Measurements from ENCODE around the gene PITRM1. TPM values are rescaled to one million over a fixed set of nuclear protein-coding genes. Genes with fewer than 3 reads are reported as not detected.

PITRM1 gene
- total RNA-seq, 5 donors from 2014 or later (not counting 1 experiment from before 2014, with no cell fraction given), result 73.9 to 89.5 (median 81.0) TPM

GRCh38 chr10:3146289-3146688, 26.3 kb downstream of the PITRM1 start:
- Histone ChIP-seq H3K27me3 (replicated peaks in 1 of 2; ENCODE audit: control insufficient read depth in 2 of 2, extremely low read depth in 1 of 2, insufficient read depth in 2 of 2, low read length in 1 of 2) (no peaks in the 10 kb centered on the region), H3K9me3 (no peaks in the 10 kb centered on the region), H3K4me1 (ENCODE audit: control insufficient read depth in 1 of 2, extremely low read depth in 1 of 2, insufficient read depth in 2 of 2, low read length in 2 of 2) (no peaks in the 10 kb centered on the region), H3K27ac (ENCODE audit: low read length) (no peak overlapping the region), H3K36me3 (ENCODE audit: control insufficient read depth in 2 of 2, extremely low read depth in 1 of 2, insufficient read depth in 1 of 2, low read length in 1 of 2) (peaks cover 35 to 97% of the 10 kb centered on the region in 2 donors), H3K4me3 (ENCODE audit: control insufficient read depth in 1 of 2, extremely low read depth in 1 of 2, low read length in 1 of 2) (no peak overlapping the region)
- ATAC-seq (replicated peaks in 1 of 4) (no peak), DNase-seq (no peak)
- CTCF ChIA-PET, result no interaction called here
- H3K4me3 Mint-ChIP-seq, result no peak overlapping the region
- no peaks in the 10 kb centered on the region for H3K4me1 Mint-ChIP-seq
- H3K9me3 Mint-ChIP-seq, result no peaks in the 10 kb centered on the region
- 96% methylated on average over 8 of the region's 8 CpGs for WGBS (ENCODE audit: insufficient coverage)
- no peak overlapping the region for H3K27ac Mint-ChIP-seq
- POLR2A ChIA-PET, result no interaction called here
- H3K27me3 Mint-ChIP-seq, result no peaks in the 10 kb centered on the region
- H3K36me3 Mint-ChIP-seq, result peaks cover 71% of the 10 kb centered on the region

- Mint-ChIP-seq H3K9me3 (no peaks in the 10 kb centered on the region), H3K27me3 (no peaks in the 10 kb centered on the region), H3K27ac (no peak overlapping the region), H3K4me1 (no peaks in the 10 kb centered on the region), H3K36me3 (peaks cover 71% of the 10 kb centered on the region), H3K4me3 (no peak overlapping the region)
- ATAC-seq (replicated peaks in 1 of 4), result no peak
- H3K9me3 ChIP-seq, result no peaks in the 10 kb centered on the region
- WGBS (ENCODE audit: insufficient coverage), result 98% methylated on average over 13 of the region's 18 CpGs
- POLR2A ChIA-PET, result no interaction called here
- H3K27ac ChIP-seq (ENCODE audit: low read length), result no peak overlapping the region
- CTCF ChIA-PET, result no interaction called here
- no peak for DNase-seq
- H3K27me3 ChIP-seq (replicated peaks in 1 of 2; ENCODE audit: control insufficient read depth in 2 of 2, extremely low read depth in 1 of 2, insufficient read depth in 2 of 2, low read length in 1 of 2), result no peaks in the 10 kb centered on the region
- no peak overlapping the region for H3K4me3 ChIP-seq (ENCODE audit: control insufficient read depth in 1 of 2, extremely low read depth in 1 of 2, low read length in 1 of 2)
- peaks cover 32 to 96% of the 10 kb centered on the region in 2 donors for H3K36me3 ChIP-seq (ENCODE audit: control insufficient read depth in 2 of 2, extremely low read depth in 1 of 2, insufficient read depth in 1 of 2, low read length in 1 of 2)
- no peaks in the 10 kb centered on the region for H3K4me1 ChIP-seq (ENCODE audit: control insufficient read depth in 1 of 2, extremely low read depth in 1 of 2, insufficient read depth in 2 of 2, low read length in 2 of 2)
Measured at GRCh38 chr10:3145366-3145765, 27.2 kb downstream of the PITRM1 start.

- CTCF ChIA-PET, result no interaction called here
- Histone ChIP-seq H3K9me3 (no peaks in the 10 kb centered on the region), H3K4me1 (ENCODE audit: control insufficient read depth in 1 of 2, extremely low read depth in 1 of 2, insufficient read depth in 2 of 2, low read length in 2 of 2) (no peaks in the 10 kb centered on the region), H3K27ac (ENCODE audit: low read length) (no peak overlapping the region), H3K36me3 (ENCODE audit: control insufficient read depth in 2 of 2, extremely low read depth in 1 of 2, insufficient read depth in 1 of 2, low read length in 1 of 2) (peaks cover 36 to 96% of the 10 kb centered on the region in 2 donors), H3K4me3 (ENCODE audit: control insufficient read depth in 1 of 2, extremely low read depth in 1 of 2, low read length in 1 of 2) (no peak overlapping the region), H3K27me3 (replicated peaks in 1 of 2; ENCODE audit: control insufficient read depth in 2 of 2, extremely low read depth in 1 of 2, insufficient read depth in 2 of 2, low read length in 1 of 2) (no peaks in the 10 kb centered on the region)
- H3K36me3 Mint-ChIP-seq, result peaks cover 73% of the 10 kb centered on the region
- DNase-seq (no peak), ATAC-seq (replicated peaks in 1 of 4) (no peak)
- no peaks in the 10 kb centered on the region for H3K9me3 Mint-ChIP-seq
- H3K27ac Mint-ChIP-seq, result no peak overlapping the region
- H3K27me3 Mint-ChIP-seq, result no peaks in the 10 kb centered on the region
- H3K4me3 Mint-ChIP-seq, result no peak overlapping the region
- POLR2A ChIA-PET, result no interaction called here
- H3K4me1 Mint-ChIP-seq, result no peaks in the 10 kb centered on the region
- 95% methylated on average over 11 of the region's 19 CpGs for WGBS (ENCODE audit: insufficient coverage)
Measured at GRCh38 chr10:3143791-3144434, 28.7 kb downstream of the PITRM1 start.

GRCh38 chr10:3143366-3143765, 29.2 kb downstream of the PITRM1 start:
- H3K36me3 Mint-ChIP-seq, result peaks cover 75% of the 10 kb centered on the region
- ChIA-PET CTCF (no interaction called here), POLR2A (interaction anchor here in 1 of 2 donors (0.6 kb wide), 1 partner anchor 118 kb away, joined by 3 read pairs; no protein-coding TSS in a partner anchor)
- H3K4me3 ChIP-seq (ENCODE audit: control insufficient read depth in 1 of 2, extremely low read depth in 1 of 2, low read length in 1 of 2), result no peak overlapping the region
- H3K27me3 Mint-ChIP-seq, result no peaks in the 10 kb centered on the region
- WGBS (ENCODE audit: insufficient coverage), result 96% methylated on average over 16 of the region's 17 CpGs
- no peaks in the 10 kb centered on the region for H3K27me3 ChIP-seq (replicated peaks in 1 of 2; ENCODE audit: control insufficient read depth in 2 of 2, extremely low read depth in 1 of 2, insufficient read depth in 2 of 2, low read length in 1 of 2)
- peaks cover 34 to 96% of the 10 kb centered on the region in 2 donors for H3K36me3 ChIP-seq (ENCODE audit: control insufficient read depth in 2 of 2, extremely low read depth in 1 of 2, insufficient read depth in 1 of 2, low read length in 1 of 2)
- H3K27ac Mint-ChIP-seq, result no peak overlapping the region
- no peaks in the 10 kb centered on the region for H3K4me1 Mint-ChIP-seq
- H3K4me1 ChIP-seq (ENCODE audit: control insufficient read depth in 1 of 2, extremely low read depth in 1 of 2, insufficient read depth in 2 of 2, low read length in 2 of 2), result no peaks in the 10 kb centered on the region
- no peak overlapping the region for H3K4me3 Mint-ChIP-seq
- no peaks in the 10 kb centered on the region for H3K9me3 Mint-ChIP-seq
- ATAC-seq (replicated peaks in 1 of 4), result no peak
- DNase-seq, result no peak
- no peak overlapping the region for H3K27ac ChIP-seq (ENCODE audit: low read length)
- H3K9me3 ChIP-seq, result no peaks in the 10 kb centered on the region

GRCh38 chr10:3142146-3142875, 30.3 kb downstream of the PITRM1 start:
- peaks cover 74% of the 10 kb centered on the region for H3K36me3 Mint-ChIP-seq
- H3K27ac Mint-ChIP-seq, result peak overlapping the region in 1 of 2 donors; percentile 2
- H3K4me1 Mint-ChIP-seq, result no peaks in the 10 kb centered on the region
- ATAC-seq (replicated peaks in 1 of 4) (no peak), DNase-seq (no peak)
- Histone ChIP-seq H3K9me3 (no peaks in the 10 kb centered on the region), H3K27ac (ENCODE audit: low read length) (no peak overlapping the region), H3K27me3 (replicated peaks in 1 of 2; ENCODE audit: control insufficient read depth in 2 of 2, extremely low read depth in 1 of 2, insufficient read depth in 2 of 2, low read length in 1 of 2) (no peaks in the 10 kb centered on the region), H3K4me1 (ENCODE audit: control insufficient read depth in 1 of 2, extremely low read depth in 1 of 2, insufficient read depth in 2 of 2, low read length in 2 of 2) (no peaks in the 10 kb centered on the region), H3K36me3 (ENCODE audit: control insufficient read depth in 2 of 2, extremely low read depth in 1 of 2, insufficient read depth in 1 of 2, low read length in 1 of 2) (peaks cover 36 to 96% of the 10 kb centered on the region in 2 donors), H3K4me3 (ENCODE audit: control insufficient read depth in 1 of 2, extremely low read depth in 1 of 2, low read length in 1 of 2) (no peak overlapping the region)
- H3K4me3 Mint-ChIP-seq, result no peak overlapping the region
- no peaks in the 10 kb centered on the region for H3K9me3 Mint-ChIP-seq
- H3K27me3 Mint-ChIP-seq, result no peaks in the 10 kb centered on the region
- POLR2A ChIA-PET, result interaction anchor here in 1 of 2 donors (0.6 kb wide), 1 partner anchor 117 kb away, joined by 3 read pairs; no protein-coding TSS in a partner anchor
- 91% methylated on average over 11 of the region's 14 CpGs for WGBS (ENCODE audit: insufficient coverage)
- CTCF ChIA-PET, result no interaction called here

GRCh38 chr10:3141351-3142005, 31.1 kb downstream of the PITRM1 start:
- no peak for ATAC-seq (replicated peaks in 1 of 4)
- POLR2A ChIA-PET, result no interaction called here
- H3K27me3 Mint-ChIP-seq, result no peaks in the 10 kb centered on the region
- no peaks in the 10 kb centered on the region for H3K9me3 ChIP-seq
- no peak overlapping the region for H3K27ac ChIP-seq (ENCODE audit: low read length)
- no peak overlapping the region for H3K4me3 Mint-ChIP-seq
- no peaks in the 10 kb centered on the region for H3K27me3 ChIP-seq (replicated peaks in 1 of 2; ENCODE audit: control insufficient read depth in 2 of 2, extremely low read depth in 1 of 2, insufficient read depth in 2 of 2, low read length in 1 of 2)
- CTCF ChIA-PET, result no interaction called here
- peaks cover 71% of the 10 kb centered on the region for H3K36me3 Mint-ChIP-seq
- no peak for DNase-seq
- no peaks in the 10 kb centered on the region for H3K4me1 Mint-ChIP-seq
- H3K9me3 Mint-ChIP-seq, result no peaks in the 10 kb centered on the region
- peaks cover 38 to 96% of the 10 kb centered on the region in 2 donors for H3K36me3 ChIP-seq (ENCODE audit: control insufficient read depth in 2 of 2, extremely low read depth in 1 of 2, insufficient read depth in 1 of 2, low read length in 1 of 2)
- no peaks in the 10 kb centered on the region for H3K4me1 ChIP-seq (ENCODE audit: control insufficient read depth in 1 of 2, extremely low read depth in 1 of 2, insufficient read depth in 2 of 2, low read length in 2 of 2)
- peak overlapping the region in 1 of 2 donors; percentile 2 for H3K27ac Mint-ChIP-seq
- WGBS (ENCODE audit: insufficient coverage), result 95% methylated on average over 14 of the region's 21 CpGs
- H3K4me3 ChIP-seq (ENCODE audit: control insufficient read depth in 1 of 2, extremely low read depth in 1 of 2, low read length in 1 of 2), result no peak overlapping the region
